ENCODE results near the gene GPR39. TPM values are rescaled to one million over a fixed set of nuclear protein-coding genes. Genes with fewer than 3 reads are reported as not detected.

Gene GPR39
- total RNA-seq, 2 experiments from 2014 or later = not detected

DNA sequence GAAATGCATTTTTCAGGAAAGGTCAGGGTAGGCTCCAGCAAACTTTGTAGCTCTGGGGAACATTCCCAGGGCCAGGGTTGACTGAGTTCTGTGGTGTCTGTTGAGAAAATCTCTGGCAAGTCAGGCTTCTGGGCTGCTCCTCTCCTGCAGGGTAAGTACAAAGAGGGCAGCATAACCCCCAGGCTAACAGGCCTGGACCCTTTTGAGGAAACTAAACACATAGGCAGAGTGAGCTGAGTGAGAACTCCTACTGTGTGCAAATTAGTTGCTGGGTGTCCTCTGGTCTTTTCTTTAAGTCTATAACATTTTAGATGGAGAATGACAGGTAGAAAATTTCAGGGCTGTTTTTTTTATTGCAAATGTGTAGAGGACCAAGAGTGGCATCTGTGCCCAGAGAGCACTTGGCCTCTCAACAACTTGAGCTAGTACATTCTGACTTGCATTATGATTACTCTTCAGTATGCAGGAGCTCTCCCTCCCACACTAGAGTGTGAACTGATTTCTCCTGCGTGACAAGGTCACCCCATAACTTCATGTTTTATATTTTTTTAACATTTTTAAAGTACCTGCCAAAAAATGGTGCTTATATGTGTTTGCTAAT lies 49.9 kb downstream of the GPR39 start:
- H3K27me3 Mint-ChIP-seq = no peaks in the 10 kb centered on the region
- POLR2A ChIA-PET = no interaction called here
- H3K4me1 Mint-ChIP-seq (ENCODE audit: low read depth) = no peaks in the 10 kb centered on the region
- DNase-seq = no peak
- peaks cover 37% of the 10 kb centered on the region for H3K9me3 Mint-ChIP-seq
- no peak overlapping the region for H3K4me3 Mint-ChIP-seq
- CTCF ChIA-PET = no interaction called here
- no peak overlapping the region for H3K27ac Mint-ChIP-seq
- H3K36me3 Mint-ChIP-seq = no peaks in the 10 kb centered on the region
- intact Hi-C loops (cut with micrococcal nuclease) = no loop called here

DNA sequence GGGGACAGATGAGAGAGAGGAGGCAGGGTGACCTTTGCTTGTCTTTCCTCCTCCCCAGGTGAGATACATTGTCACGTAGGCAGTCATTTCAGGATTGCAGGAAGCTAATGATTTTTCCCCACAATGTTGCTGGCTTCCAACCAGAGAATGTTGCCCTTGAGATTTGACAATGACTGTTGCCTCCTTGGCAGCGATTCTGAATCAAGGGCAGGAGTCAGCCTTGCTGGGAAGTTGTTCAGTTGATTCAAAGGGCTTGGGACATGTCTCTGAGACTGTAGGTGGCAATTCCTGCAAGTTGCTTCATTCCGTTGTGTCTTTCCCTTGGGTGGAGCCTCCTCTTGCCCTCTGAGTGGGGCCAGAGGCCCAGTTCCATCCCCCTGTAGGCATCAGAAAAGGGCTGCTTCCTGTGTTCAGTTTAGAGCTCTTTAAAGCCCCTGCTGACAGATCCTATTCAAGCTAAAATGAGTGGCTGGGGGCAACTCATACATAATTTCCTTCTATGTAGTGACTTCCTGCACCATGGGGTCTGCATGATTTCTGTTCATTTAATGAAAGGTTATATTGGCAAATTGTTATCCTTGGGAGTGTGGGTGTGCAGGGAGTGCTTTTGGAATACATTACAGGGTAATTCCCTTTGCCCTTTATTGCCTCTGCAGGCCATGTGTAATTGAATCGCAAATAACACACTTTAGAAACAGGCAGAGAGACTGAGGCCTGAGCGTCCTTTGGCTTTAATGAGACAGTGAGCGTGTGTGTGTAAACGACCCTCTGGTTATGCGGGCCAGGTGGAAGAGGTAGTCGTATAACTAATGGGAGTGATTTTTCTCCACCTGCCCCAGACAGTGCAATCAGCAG lies 52.4 kb downstream of the GPR39 start:
- Mint-ChIP-seq H3K9me3 (peaks cover 30% of the 10 kb centered on the region), H3K4me1 (ENCODE audit: low read depth) (no peaks in the 10 kb centered on the region), H3K27me3 (no peaks in the 10 kb centered on the region), H3K4me3 (no peak overlapping the region), H3K27ac (no peak overlapping the region), H3K36me3 (no peaks in the 10 kb centered on the region)
- intact Hi-C loops (cut with micrococcal nuclease) = no loop called here
- DNase-seq = no peak
- ChIA-PET POLR2A (no interaction called here), CTCF (no interaction called here)

DNA sequence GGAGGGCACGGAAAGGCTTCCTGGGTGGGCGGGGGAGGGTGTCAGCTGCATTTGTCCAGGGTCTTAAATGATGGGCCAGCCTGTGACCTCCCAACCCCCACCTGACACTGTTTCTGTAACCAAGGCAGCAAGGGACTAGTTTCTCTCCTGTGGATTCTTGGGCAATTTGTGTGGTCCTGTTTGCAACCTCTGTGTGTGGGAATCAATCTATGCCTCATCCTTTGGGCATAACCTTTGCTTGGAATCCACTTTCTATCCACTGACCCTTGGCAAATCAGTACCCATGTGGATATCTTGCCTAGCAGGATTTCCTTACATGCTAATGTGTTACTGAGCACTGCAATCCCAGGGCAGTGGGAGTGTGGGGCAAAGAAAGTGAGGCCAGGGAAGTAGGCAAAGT lies 54.1 kb downstream of the GPR39 start:
- Mint-ChIP-seq H3K9me3 (peaks cover 20% of the 10 kb centered on the region), H3K27me3 (no peaks in the 10 kb centered on the region), H3K27ac (no peak overlapping the region), H3K36me3 (no peaks in the 10 kb centered on the region), H3K4me3 (no peak overlapping the region), H3K4me1 (ENCODE audit: low read depth) (no peaks in the 10 kb centered on the region)
- POLR2A ChIA-PET = no interaction called here
- DNase-seq = no peak
- intact Hi-C loops (cut with micrococcal nuclease) = no loop called here
- CTCF ChIA-PET = no interaction called here

DNA sequence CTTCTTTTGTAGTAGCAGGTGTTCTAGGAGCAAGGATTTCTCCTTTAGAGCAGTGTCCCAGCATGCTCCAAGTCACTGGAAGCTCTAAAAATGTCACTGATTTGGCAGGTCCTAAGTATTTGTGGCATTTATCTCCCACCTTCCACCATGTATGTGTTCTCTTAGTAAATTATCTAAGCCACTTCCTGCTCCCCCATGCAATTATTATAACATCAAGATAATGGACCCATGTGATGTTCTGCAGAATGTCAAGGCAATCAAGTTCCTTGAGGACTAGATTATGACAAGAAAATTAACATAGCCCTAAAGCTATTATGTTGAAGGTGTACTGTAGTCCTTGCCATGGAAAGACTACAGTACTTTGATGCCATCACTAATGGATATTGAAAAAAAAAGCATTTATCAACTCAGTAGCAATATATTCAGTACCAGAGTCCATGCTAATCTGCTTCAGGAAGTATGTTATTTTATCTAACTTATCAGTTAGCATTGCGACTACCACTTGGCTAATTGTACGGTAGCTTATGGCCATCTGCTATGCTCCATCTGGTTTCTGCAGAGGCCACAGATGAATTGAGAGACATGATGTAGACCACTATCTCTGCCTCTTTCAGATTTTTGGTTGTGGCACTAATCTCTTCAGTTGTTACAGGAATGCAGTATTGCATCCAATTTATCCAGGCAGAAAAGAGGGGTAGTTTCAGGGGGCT lies 56.7 kb downstream of the GPR39 start:
- peaks cover 4% of the 10 kb centered on the region for H3K9me3 Mint-ChIP-seq
- no peaks in the 10 kb centered on the region for H3K36me3 Mint-ChIP-seq
- POLR2A ChIA-PET = no interaction called here
- H3K27me3 Mint-ChIP-seq = no peaks in the 10 kb centered on the region
- no peak for DNase-seq
- H3K4me3 Mint-ChIP-seq = no peak overlapping the region
- no peak overlapping the region for H3K27ac Mint-ChIP-seq
- no peaks in the 10 kb centered on the region for H3K4me1 Mint-ChIP-seq (ENCODE audit: low read depth)
- CTCF ChIA-PET = no interaction called here
- intact Hi-C loops (cut with micrococcal nuclease) = no loop called here

DNA sequence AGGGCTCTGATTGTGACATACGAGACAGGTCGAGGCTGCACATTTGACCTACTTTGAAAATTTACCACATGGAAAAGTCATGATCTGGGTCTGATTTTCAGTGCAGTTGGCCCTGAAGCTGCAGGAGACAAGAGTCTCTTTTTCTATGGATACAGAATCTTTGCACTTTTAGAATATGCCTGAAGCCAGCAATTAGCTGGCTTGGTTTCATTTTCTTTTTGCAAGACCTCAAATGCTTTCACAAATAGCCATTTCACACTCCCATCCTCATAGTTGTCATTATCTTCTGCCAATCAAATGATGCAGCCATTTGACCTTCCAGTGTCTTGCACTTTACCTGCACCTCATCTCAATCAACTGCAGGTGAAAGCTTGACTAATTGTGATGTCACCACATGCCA lies 59.0 kb downstream of the GPR39 start:
- intact Hi-C loops (cut with micrococcal nuclease) = no loop called here
- Mint-ChIP-seq H3K27me3 (no peaks in the 10 kb centered on the region), H3K4me3 (no peak overlapping the region), H3K36me3 (no peaks in the 10 kb centered on the region), H3K27ac (no peak overlapping the region), H3K4me1 (ENCODE audit: low read depth) (no peaks in the 10 kb centered on the region), H3K9me3 (peaks cover 6% of the 10 kb centered on the region)
- ChIA-PET POLR2A (no interaction called here), CTCF (no interaction called here)
- DNase-seq = no peak

DNA sequence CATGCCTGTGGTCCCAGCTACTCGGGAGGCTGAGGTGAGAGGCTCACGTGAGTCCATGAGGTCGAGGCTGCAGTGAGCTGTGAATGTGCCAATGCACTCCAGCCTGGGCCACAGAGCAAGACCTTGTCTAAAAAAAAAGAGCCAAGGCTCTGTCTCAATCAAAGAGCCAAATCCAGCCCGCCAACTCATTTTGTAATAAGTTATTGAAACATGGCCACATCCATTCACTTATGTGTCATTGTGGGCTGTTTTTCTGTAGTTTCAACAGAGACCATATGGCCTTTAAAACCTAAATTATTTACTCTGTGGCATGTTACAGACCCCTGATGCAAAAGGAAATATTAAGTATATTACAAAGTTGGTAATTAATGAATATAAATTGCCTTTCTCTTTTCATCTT lies 60.8 kb downstream of the GPR39 start:
- intact Hi-C loops (cut with micrococcal nuclease) = no loop called here
- Mint-ChIP-seq H3K36me3 (no peaks in the 10 kb centered on the region), H3K27ac (no peak overlapping the region), H3K9me3 (peaks cover 2% of the 10 kb centered on the region), H3K4me1 (ENCODE audit: low read depth) (no peaks in the 10 kb centered on the region), H3K27me3 (no peaks in the 10 kb centered on the region), H3K4me3 (no peak overlapping the region)
- ChIA-PET CTCF (no interaction called here), POLR2A (no interaction called here)
- DNase-seq = no peak

DNA sequence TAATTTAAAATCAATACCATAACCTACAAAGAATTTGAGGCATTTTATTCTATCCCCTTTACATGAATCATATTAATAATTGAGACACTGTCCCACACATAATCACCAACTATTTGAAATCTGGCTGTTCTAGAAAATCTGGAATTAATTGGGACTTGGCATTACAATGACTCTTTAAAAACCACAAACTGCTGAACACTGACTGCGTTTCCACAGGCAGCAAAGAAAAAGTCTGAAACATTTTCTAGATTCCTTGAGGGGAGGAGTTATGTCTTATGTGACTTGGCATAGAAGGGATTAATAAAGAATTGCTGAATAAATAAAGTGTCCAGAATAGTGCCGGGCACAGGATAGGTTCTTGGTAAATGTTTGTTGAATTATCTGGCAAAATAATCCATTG lies 61.4 kb downstream of the GPR39 start:
- Mint-ChIP-seq H3K27ac (no peak overlapping the region), H3K36me3 (no peaks in the 10 kb centered on the region), H3K4me3 (no peak overlapping the region), H3K9me3 (peaks cover 2% of the 10 kb centered on the region), H3K27me3 (no peaks in the 10 kb centered on the region), H3K4me1 (ENCODE audit: low read depth) (no peaks in the 10 kb centered on the region)
- no peak for DNase-seq
- CTCF ChIA-PET = no interaction called here
- POLR2A ChIA-PET = no interaction called here
- intact Hi-C loops (cut with micrococcal nuclease) = no loop called here

DNA sequence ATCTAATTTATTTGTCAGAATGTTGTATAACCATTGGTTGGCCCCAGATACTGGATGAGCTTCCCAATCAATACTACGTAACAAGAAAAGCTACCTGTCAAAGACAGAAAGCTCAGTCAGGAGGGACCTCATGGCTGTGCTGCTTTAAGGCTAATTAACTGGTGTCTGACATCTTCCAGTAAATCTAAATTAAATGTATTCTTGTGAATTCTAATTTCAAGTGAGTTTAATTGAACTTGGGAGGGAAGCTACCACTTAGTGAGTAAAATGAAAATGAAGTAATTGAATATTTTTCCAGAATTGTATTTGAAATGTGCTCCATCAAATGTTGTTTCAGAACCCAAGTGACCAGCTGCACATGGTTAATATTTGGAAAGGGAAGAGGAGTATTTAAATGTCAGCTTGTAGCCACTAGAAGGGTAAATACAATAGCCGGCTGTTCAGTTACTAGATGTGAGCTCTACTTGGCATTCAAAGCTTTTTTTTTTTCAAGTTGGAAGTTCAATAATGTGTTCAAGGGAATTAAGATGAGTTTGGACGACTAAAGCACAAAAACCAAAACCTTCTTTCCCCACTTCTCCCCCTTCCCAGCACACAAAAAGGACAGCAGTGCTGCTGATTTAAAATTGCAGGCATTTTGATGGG lies 62.0 kb downstream of the GPR39 start:
- Mint-ChIP-seq H3K4me3 (no peak overlapping the region), H3K27ac (no peak overlapping the region), H3K4me1 (ENCODE audit: low read depth) (no peaks in the 10 kb centered on the region), H3K9me3 (peaks cover 2% of the 10 kb centered on the region), H3K36me3 (no peaks in the 10 kb centered on the region), H3K27me3 (no peaks in the 10 kb centered on the region)
- ChIA-PET POLR2A (no interaction called here), CTCF (no interaction called here)
- no peak for DNase-seq
- intact Hi-C loops (cut with micrococcal nuclease) = no loop called here

DNA sequence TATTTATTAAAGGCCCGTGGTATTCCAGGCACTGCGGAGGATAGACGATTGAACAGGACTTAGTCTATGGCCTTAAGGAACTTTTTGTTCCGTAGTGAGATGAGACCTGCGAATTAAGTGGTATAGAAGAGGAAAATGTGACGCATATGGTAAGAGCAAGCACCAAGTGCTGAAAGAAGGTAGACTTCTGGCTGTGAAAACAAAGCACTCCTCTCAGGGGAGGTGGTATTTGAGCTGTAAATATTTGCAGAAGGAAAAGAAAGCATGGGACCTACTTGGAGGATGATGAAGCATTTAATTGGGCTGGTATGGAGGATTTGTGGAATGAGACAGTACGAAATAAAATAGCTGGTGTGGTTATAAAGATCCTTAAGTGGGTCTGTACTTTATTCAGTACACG lies 62.5 kb downstream of the GPR39 start:
- ChIA-PET POLR2A (no interaction called here), CTCF (no interaction called here)
- Mint-ChIP-seq H3K27ac (no peak overlapping the region), H3K4me1 (ENCODE audit: low read depth) (no peaks in the 10 kb centered on the region), H3K4me3 (no peak overlapping the region), H3K27me3 (no peaks in the 10 kb centered on the region), H3K9me3 (peaks cover 2% of the 10 kb centered on the region), H3K36me3 (no peaks in the 10 kb centered on the region)
- DNase-seq = no peak
- intact Hi-C loops (cut with micrococcal nuclease) = no loop called here

DNA sequence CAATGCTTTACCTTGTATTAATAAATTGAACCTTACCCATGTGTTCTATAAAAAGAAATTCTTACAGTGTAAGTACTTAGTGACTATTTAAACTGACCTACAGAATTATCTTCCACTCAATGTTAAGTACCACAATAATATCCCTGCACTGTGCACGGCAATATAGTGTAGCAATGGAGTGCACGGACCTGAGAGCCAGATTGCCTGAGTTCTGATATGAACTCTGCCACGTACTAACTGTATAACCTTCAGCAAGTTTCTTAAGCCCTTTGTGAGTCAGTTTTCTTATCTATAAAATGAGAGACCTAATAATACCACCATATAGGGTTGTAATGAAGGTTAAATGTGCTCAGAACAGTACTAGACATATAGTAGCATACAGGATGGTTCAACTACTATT lies 66.2 kb downstream of the GPR39 start:
- Mint-ChIP-seq H3K4me1 (ENCODE audit: low read depth) (no peaks in the 10 kb centered on the region), H3K9me3 (peaks cover 2% of the 10 kb centered on the region), H3K27me3 (no peaks in the 10 kb centered on the region), H3K4me3 (no peak overlapping the region), H3K27ac (no peak overlapping the region), H3K36me3 (no peaks in the 10 kb centered on the region)
- POLR2A ChIA-PET = no interaction called here
- CTCF ChIA-PET = no interaction called here
- no peak for DNase-seq
- intact Hi-C loops (cut with micrococcal nuclease) = no loop called here

DNA sequence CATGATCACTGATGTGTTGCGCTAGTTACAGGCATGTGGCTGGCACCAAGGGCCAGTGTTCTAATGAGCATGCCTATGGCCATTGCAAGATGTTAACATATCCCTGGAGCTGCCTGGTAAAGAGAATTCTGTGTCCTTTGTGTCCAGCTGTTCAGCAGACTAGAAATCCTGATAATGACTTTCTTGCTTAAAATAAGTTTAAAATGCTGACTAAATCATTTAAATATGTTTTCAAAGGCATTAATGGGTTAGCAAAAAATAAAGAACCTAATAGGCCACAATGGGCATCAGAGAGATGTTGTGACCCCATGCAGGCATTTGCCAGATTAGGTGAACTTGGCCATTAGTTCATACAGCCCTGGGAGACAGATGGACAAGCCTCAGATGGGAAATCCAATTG lies 67.5 kb downstream of the GPR39 start:
- no peaks in the 10 kb centered on the region for H3K4me1 Mint-ChIP-seq (ENCODE audit: low read depth)
- H3K9me3 Mint-ChIP-seq = peaks cover 2% of the 10 kb centered on the region
- intact Hi-C loops (cut with micrococcal nuclease) = no loop called here
- no peaks in the 10 kb centered on the region for H3K36me3 Mint-ChIP-seq
- peaks cover 2% of the 10 kb centered on the region for H3K27me3 Mint-ChIP-seq
- ChIA-PET POLR2A (no interaction called here), CTCF (no interaction called here)
- H3K4me3 Mint-ChIP-seq = no peak overlapping the region
- DNase-seq = no peak
- no peak overlapping the region for H3K27ac Mint-ChIP-seq

DNA sequence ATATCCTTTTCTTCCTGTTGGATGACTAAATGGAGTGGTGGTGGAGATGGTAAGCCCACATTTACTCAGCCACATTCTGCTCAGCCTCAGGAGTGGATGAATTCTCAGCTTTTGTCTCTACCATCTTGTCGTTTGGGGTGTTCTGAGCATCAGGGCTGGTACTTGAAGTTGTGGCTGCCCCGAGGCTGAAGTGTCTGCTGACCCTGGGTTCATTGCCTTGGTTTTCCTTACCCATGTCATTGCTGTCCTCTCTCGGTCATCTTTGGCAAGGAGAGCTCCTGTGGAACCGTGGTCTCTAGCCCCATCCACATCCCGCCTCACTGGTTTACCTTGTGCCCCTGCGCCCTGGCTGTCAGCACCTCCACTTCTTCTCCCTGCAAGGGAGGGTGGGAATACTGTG lies 71.9 kb downstream of the GPR39 start:
- peaks cover 4% of the 10 kb centered on the region for H3K9me3 Mint-ChIP-seq
- no peak for DNase-seq
- no peaks in the 10 kb centered on the region for H3K36me3 Mint-ChIP-seq
- CTCF ChIA-PET = no interaction called here
- H3K4me3 Mint-ChIP-seq = no peak overlapping the region
- no peaks in the 10 kb centered on the region for H3K4me1 Mint-ChIP-seq (ENCODE audit: low read depth)
- no peak overlapping the region for H3K27ac Mint-ChIP-seq
- POLR2A ChIA-PET = no interaction called here
- intact Hi-C loops (cut with micrococcal nuclease) = no loop called here
- peaks cover 2% of the 10 kb centered on the region for H3K27me3 Mint-ChIP-seq

Measured in activated CD4-positive, alpha-beta memory T cell treated with anti-CD3 and anti-CD28 coated beads for 36 hours (primary cell).